NT2/D1 (cell line): ENCODE measurements around the gene USP46.

Experiments
- DNase-seq: peaks from one replicate; pipeline ENCODE4 v3.0.0-alpha.2; 2011; ENCODE audit warnings: low read depth, low spot score
- H3K27me3 ChIP-seq: 2 replicates; pipeline ENCODE4 v1.6.0; 2011; ENCODE audit warnings: mild to moderate bottlenecking; ENCODE audit not compliant: insufficient read length, insufficient read depth
- H3K36me3 ChIP-seq: 2 replicates; pipeline ENCODE4 v1.6.1; 2011; ENCODE audit warnings: mild to moderate bottlenecking, low read length, mixed read lengths; ENCODE audit not compliant: insufficient read depth, insufficient read length
- H3K4me1 ChIP-seq: 2 replicates; pipeline ENCODE4 v1.5.1; 2011; ENCODE audit not compliant: insufficient read depth, insufficient read length
- H3K4me3 ChIP-seq: 2 replicates; pipeline ENCODE4 v1.5.1; 2011; ENCODE audit warnings: low read depth; ENCODE audit not compliant: insufficient read length
- H3K9ac ChIP-seq: 2 replicates; pipeline ENCODE4 v1.6.0; 2011; ENCODE audit warnings: low read depth; ENCODE audit not compliant: insufficient read length
- H3K9me3 ChIP-seq: 2 replicates; pipeline ENCODE4 v1.5.1; 2011; ENCODE audit warnings: mild to moderate bottlenecking, low read length; ENCODE audit not compliant: insufficient read depth
- SUZ12 ChIP-seq: IDR thresholded peaks from 2 replicates; pipeline ENCODE4 v1.6.1; 2011; ENCODE audit not compliant: insufficient read length, insufficient read depth; ENCODE audit errors: extremely low read depth
- YY1 ChIP-seq: IDR thresholded peaks from 2 replicates; pipeline ENCODE4 v1.6.1; 2011; ENCODE audit not compliant: insufficient read length, insufficient read depth
- ZNF274 ChIP-seq: IDR thresholded peaks from 2 replicates; pipeline ENCODE4 v1.6.1; 2011; ENCODE audit warnings: mild to moderate bottlenecking, low read depth, low read length

Gene USP46

GRCh38 chr4:52554612-52555355, 104.3 kb downstream of the USP46 start:
- no peaks in the 10 kb centered on the region for H3K4me1 ChIP-seq
- no peaks in the 10 kb centered on the region for H3K9me3 ChIP-seq
- no peak overlapping the region for H3K9ac ChIP-seq
- no peak for TF ChIP-seq YY1
- no peak for TF ChIP-seq ZNF274
- TF ChIP-seq SUZ12 = no peak
- H3K27me3 ChIP-seq = no peaks in the 10 kb centered on the region
- no peak for DNase-seq
- H3K36me3 ChIP-seq = no peaks in the 10 kb centered on the region
- no peak overlapping the region for H3K4me3 ChIP-seq

GRCh38 chr4:52552778-52553177, 106.3 kb downstream of the USP46 start:
- Histone ChIP-seq H3K27me3 (no peaks in the 10 kb centered on the region), H3K4me3 (no peak overlapping the region), H3K4me1 (no peaks in the 10 kb centered on the region), H3K9me3 (no peaks in the 10 kb centered on the region), H3K9ac (no peak overlapping the region), H3K36me3 (no peaks in the 10 kb centered on the region)
- DNase-seq = no peak
- TF ChIP-seq ZNF274 (no peak), YY1 (no peak), SUZ12 (no peak)

DNA sequence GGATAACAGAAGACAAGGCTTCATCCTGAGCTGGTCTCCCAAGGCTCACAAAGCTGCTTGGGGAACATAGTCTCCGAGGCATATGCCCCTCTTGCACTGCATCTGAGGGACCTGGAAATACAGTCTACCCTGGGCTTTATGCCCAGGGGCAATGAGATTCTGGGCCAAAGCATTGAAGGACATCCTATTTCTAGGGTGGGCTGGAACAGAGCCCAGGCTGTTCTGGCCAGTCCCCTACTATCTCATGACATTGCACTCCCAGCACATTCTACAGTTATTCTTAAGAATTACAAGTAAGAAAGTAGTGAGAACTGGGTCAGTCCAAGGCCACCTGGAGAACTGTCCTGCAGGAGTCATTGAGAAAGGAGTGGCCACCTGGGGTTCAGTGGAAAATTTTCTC, 107.6 kb downstream of the USP46 start:
- TF ChIP-seq ZNF274 (no peak), SUZ12 (no peak), YY1 (no peak)
- no peak overlapping the region for H3K4me3 ChIP-seq
- DNase-seq = no peak
- H3K27me3 ChIP-seq = no peaks in the 10 kb centered on the region
- H3K9ac ChIP-seq = no peak overlapping the region
- no peaks in the 10 kb centered on the region for H3K36me3 ChIP-seq
- no peaks in the 10 kb centered on the region for H3K9me3 ChIP-seq
- H3K4me1 ChIP-seq = no peaks in the 10 kb centered on the region

DNA sequence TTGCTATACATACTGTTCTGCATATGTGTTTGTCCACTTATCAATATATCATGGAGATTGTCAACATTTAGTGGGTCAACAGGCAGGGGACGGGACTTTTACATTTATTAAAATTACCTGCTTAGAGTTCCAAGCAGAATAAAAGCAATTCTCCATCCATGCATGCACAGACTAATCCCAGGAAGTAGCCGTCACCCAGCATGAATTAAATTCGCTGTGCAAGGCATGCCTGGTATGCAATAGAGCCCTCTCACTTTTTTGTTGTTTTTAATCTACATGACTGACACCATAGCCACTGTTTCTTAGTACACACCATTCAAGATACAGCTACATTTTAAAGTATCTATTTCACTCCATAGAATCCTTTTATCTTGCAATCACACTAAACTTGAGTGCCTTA, 108.9 kb downstream of the USP46 start:
- no peak for TF ChIP-seq SUZ12
- no peak for TF ChIP-seq ZNF274
- TF ChIP-seq YY1 = no peak
- H3K4me3 ChIP-seq = no peak overlapping the region
- H3K4me1 ChIP-seq = no peaks in the 10 kb centered on the region
- DNase-seq = no peak
- no peaks in the 10 kb centered on the region for H3K9me3 ChIP-seq
- no peak overlapping the region for H3K9ac ChIP-seq
- H3K27me3 ChIP-seq = no peaks in the 10 kb centered on the region
- H3K36me3 ChIP-seq = no peaks in the 10 kb centered on the region

DNA sequence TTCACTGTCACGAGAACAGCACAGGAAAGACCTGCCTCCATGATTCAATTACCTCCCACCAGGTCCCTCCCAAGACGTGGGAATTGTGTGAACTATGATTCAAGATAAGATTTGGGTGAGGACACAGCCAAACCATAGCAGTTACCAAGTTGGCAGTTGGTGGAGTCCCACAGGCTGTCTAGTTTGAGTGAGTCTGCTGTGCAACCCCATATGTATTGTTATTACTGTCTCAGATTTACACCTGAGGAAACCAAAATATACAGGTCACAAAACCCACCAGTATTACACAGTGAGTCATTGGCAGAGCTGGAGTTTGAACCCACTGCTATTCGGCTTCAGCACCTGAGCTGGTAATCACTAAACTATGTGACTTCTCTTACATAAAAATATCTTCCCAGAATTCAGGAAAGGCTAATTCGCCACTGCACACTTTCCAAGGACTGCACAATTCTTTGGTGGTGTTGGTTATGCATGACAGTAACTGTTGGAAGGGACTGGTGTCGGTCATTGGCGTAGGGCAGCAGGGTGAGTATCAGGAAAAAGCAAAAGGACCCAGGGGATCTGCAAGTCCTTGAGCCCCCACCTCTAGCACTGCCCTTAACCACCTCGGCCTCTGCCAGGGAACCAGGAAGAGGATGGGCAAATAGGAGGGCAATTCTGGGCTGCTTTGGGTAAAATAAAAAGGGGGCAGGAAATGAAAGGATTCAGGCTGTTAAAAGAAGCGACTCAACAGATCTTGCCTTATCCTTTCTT, 110.1 kb downstream of the USP46 start:
- H3K9me3 ChIP-seq = no peaks in the 10 kb centered on the region
- TF ChIP-seq ZNF274 = no peak
- TF ChIP-seq SUZ12 = no peak
- no peak for TF ChIP-seq YY1
- no peak overlapping the region for H3K4me3 ChIP-seq
- no peaks in the 10 kb centered on the region for H3K36me3 ChIP-seq
- DNase-seq = no peak
- no peaks in the 10 kb centered on the region for H3K27me3 ChIP-seq
- no peaks in the 10 kb centered on the region for H3K4me1 ChIP-seq
- H3K9ac ChIP-seq = no peak overlapping the region

DNA sequence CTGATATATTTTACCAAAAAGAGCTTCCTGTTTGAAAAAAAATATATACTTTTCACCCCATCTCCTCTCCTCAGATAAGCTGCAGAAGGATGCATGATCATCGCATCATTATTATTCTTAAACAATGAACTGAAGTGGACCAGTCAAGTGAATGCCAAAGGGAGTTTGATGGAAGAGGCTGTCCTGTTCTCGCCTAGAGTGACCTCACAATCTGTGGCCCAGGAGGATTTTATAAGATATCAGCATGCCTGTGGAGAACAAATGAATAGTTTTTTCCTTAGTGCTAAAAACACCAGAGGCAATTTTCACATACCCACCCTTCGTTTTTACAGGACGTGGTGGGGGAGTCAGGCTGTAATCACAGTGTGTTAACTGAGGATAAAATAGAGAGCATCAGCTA, 112.7 kb downstream of the USP46 start:
- Histone ChIP-seq H3K4me3 (no peak overlapping the region), H3K4me1 (no peaks in the 10 kb centered on the region), H3K36me3 (no peaks in the 10 kb centered on the region), H3K9ac (no peak overlapping the region), H3K9me3 (no peaks in the 10 kb centered on the region), H3K27me3 (no peaks in the 10 kb centered on the region)
- no peak for DNase-seq
- TF ChIP-seq YY1 (no peak), SUZ12 (no peak), ZNF274 (no peak)

DNA sequence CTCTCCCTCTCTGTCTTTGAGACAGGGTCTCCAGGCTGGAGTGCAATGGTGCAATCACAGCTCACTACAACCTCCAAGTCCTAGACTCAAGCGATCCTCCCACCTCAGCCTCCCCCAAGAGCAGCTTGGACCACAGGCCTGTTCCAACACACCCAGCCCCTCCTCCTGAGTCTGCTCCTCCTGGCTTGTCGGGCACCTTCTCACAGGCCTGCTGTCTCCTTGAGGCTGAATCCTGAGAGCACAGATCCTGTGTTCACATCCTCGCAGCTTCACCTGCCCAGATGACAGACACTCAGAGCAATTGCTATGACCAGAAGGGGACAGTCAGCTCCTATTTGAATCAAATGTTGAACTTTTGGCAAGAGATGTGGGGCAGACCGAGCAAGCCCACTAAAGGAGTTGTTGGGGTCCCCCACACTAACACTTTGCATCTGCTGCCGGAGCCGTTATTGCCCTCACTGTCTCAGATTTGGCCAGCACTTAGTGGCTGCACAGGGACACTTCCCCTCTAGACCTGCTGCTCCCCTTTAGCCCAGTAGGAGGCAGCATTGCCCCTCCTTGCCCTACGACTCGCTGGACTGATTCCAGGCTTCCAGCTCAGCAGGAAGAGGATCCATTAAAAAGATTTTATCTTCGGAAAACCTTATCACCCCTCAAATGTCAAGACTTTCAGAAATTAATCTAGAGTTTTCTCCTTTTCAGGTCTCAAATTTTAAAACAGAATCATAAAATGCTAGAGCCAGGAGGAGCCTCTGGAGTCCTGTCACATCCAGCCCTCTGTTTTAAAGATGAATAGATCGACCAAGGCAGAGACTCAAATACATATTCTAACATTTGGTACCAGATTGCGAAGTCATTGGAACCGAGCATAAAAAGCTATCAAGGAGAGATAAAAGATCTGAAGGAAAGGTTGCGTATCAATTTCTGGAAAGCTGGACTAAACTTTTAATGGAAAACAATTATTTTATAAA, 113.7 kb downstream of the USP46 start:
- TF ChIP-seq YY1 (no peak), ZNF274 (no peak)
- no peaks in the 10 kb centered on the region for H3K9me3 ChIP-seq
- H3K9ac ChIP-seq = no peak overlapping the region
- peak; percentile 49 for DNase-seq
- H3K36me3 ChIP-seq = no peaks in the 10 kb centered on the region
- H3K4me3 ChIP-seq = no peak overlapping the region
- no peaks in the 10 kb centered on the region for H3K27me3 ChIP-seq
- no peaks in the 10 kb centered on the region for H3K4me1 ChIP-seq
